ENCODE measurements around the gene LRRC56.

Gene LRRC56

DNA sequence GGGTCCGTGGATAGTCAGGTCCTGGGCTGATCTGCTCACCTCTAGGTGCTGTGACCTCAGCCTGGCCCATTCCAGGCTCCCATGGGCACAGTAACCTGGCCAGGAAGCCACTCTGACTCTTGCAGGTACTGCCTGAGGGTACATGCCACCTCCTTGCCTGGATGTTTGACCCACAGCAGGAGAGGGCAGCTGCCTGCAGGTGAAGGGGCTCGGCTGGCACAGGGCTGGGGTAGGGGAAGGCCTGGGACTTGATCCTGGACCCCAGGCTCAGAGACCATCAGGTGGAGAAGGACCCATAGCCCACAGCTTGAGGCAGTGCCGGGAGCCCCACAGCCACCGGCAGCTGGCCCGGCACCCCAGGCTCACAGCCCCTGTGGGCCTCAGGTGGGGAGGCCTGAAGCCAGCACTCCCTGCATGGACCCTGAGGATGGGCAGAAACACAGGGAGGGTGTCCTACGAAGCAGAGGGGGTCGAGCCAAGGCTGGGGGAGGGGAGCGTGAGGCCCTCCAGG lies 2.7 kb downstream of the LRRC56 start:
- DNase-seq (ENCODE audit: low spot score) = no peak

DNA sequence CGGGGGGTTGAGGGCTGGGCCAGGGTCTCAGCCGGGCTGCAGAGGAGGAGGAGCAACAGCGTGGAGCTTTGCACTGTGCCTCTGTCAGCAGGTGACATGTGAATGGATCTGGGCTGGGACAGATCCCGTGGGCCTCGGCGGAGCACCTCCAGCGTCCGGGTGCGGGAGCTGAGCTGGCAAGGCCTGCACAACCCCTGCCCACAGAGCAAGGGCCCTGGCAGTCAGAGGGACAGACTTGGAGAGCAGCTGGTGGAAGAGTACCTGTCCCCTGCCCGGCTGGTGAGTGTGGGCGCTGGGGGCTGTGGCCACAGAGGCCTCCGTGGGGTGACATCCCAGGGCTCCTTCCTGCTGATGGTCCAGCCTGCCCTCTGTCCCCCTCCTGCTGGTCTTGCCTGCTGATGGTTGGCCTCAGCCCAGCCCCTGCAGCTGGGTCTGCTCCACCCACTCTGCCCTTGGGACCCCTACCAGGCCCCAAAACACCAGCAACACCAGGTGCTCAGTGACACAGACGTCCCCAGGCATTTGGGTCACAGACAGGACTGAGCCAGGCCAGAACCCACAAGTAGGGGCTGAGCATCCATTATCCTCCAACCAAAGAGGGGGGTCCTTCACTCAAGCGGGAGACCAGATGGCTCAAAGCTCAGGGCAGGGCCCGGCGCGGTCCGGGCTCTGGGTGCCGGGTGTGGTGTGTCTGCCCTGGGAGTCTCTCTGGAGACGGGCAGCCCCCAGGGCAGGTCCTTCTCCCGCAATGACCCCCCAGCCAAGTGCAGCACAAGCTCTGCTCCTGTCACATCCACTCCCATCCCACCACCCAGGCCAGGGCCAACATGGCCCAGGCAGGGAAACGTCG lies 3.5 kb downstream of the LRRC56 start:
- DNase-seq (ENCODE audit: low spot score) = no peak

DNA sequence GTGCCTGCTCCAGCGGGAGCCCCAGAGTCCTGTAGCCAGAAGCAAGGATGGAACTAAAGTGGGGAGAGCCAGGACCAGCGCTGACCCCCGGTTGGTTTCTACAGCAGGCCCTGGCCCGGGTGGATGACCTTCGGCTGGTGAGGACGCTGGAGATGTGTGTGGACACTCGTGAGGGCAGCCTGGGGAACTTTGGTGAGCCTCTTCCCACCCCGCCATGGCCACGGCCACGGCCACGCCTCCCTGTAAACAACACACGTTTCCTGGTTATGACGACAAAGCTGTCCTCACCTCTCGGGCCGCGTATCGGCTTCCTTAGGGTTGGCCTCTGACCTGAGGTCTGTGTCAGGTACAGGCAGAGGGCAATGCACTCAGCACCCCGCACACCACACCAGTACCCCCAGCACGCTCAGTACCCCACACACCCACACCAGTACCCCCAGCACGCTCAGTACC lies 4.1 kb downstream of the LRRC56 start:
- DNase-seq (ENCODE audit: low spot score) = no peak

DNA sequence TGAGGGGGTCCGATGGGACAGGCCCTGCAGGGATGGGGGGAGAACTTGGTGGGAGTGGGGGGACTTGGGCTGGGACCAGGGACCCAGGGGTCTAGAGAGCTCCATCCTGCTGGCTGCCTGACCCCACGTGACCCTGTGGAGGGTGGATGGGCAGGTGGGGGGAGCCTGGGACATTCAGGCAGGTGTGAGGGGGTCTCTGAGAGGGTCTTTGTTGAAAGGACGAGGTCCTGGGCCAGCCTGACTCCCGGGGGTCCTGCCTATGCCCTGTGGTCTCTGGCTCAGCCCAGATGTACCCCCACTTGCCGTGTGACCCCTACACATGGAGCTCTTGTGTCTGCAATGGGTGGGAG lies 7.5 kb downstream of the LRRC56 start:
- DNase-seq (ENCODE audit: low spot score) = no peak

DNA sequence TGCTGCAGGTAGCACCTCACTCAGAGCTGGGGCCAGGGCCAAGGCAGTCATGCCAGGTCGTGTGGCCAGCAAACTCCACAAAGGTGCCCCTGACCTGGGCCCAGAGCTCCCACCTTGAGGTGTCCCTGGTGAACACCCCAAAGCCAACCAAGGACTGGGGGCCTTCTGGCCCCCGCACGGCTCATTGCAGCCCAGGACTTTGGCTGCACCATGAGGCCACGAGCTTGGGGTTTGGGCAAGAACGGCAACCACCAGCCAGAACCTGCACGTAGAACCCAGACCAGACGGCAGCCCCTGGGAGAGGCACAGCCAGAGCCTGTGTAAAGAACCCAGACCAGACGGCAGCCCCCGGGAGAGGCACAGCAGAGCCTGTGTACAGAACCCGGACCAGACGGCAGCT lies 7.8 kb downstream of the LRRC56 start:
- no peak for DNase-seq (ENCODE audit: low spot score)

- no peak for DNase-seq (ENCODE audit: low spot score)
Observed at GRCh38 chr11:548700-549603, 11.6 kb downstream of the LRRC56 start.

DNA sequence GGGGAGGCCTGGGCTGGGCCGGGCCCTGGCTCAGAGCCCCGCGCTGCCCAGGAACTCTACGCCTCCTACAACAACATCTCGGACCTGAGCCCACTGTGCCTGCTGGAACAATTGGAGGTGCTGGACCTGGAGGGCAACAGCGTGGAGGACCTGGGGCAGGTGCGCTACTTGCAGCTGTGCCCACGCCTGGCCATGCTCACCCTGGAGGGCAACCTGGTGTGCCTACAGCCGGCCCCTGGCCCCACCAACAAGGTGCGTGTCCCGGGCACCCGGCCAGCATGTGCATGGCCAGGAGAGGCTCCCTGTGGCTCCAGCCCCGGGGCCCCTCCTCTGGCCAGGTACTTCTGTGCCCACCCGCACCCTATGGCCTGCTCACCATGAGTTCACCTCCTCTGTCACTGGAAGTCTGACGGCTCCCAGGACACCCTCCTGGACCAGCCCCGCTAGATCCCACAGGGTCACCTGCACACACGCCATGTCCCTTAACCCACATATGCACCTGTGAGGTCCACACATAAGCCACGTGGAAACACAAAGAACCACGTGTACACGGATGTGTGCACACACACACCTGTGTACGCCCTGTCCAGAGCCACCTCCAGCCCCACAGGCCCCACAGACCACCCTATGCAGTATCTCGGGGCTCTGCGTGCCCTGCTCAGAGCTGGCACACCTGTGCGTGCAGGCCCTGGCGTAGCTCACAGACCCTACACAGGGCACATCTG lies 12.9 kb downstream of the LRRC56 start:
- DNase-seq (ENCODE audit: low spot score) = no peak

- no peak for DNase-seq (ENCODE audit: low spot score)
Observed at GRCh38 chr11:550746-551085, 13.4 kb downstream of the LRRC56 start.

GRCh38 chr11:551131-551530 lies 13.8 kb downstream of the LRRC56 start:
- DNase-seq (ENCODE audit: low spot score) = no peak

DNA sequence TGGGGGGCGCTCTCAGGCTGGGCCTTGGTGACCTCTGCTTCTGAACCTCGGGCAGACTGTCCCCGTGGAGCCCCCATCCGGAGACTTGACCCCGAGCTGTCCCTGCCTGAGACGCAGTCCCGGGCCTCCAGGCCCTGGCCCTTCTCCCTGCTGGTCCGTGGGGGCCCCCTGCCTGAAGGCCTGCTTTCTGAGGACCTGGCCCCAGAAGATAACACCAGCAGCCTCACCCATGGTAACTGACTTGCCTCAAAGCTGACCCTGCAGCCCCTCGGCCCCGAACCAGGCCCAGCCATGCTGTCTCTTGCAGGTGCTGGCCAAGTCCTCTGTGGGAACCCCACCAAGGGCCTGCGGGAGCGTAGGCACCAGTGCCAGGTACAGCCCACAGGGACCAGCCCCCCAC lies 14.3 kb downstream of the LRRC56 start:
- no peak for DNase-seq (ENCODE audit: low spot score)

DNA sequence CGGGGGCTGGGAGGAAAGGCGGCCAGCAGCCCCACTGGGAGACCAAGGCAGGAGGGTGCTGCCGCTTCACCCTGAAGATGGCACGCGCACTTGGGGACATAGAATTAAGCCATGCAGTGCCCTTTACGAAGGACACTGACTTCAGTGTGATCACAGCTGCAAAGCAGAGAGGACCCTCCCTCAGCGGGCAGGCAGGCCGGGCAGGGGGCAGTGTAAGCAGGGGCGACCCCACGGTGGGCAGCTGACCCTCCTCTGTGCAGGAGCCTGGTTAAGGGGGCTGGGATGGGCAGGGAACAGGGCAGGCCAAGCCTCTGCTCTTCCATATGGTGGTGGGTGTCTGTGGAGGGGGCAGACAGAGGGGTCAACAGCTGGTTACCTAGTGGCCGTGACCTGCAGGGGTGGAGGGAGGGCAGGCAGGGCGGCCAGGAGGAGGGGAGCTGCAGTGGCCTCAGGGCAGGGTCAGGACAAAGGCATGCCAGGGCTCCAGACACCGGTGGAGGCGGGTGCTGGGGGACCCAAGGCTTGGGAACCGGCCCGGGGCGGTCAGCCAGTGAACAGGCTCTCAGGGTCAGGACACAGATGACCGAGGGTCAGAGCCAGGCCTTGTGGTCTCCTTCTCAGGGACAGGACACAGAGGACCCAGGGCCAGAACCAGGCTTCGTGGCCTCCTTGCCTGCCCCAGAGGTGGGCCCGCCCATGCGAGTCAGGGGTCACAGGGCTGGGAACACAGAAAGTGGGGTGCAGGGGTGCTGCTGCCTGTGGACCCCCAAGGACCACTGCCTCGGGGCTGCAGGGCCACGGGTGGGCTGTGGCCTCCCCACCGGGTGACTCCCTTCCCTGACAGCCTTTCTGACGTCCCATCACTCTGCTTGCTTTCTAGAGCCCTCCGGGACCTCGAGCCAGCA lies 16.0 kb downstream of the LRRC56 start:
- no peak for DNase-seq (ENCODE audit: low spot score)

GRCh38 chr11:553988-554340 lies 16.6 kb downstream of the LRRC56 start:
- DNase-seq (ENCODE audit: low spot score) = no peak

- no peak for DNase-seq (ENCODE audit: low spot score)
Observed at GRCh38 chr11:554428-555226, 17.3 kb downstream of the LRRC56 start.

GRCh38 chr11:555227-555779 lies 18.0 kb downstream of the LRRC56 start:
- no peak for DNase-seq (ENCODE audit: low spot score)

GRCh38 chr11:555780-556661 lies 18.7 kb downstream of the LRRC56 start:
- DNase-seq (ENCODE audit: low spot score) = no peak

GRCh38 chr11:556662-557256 lies 19.4 kb downstream of the LRRC56 start:
- DNase-seq (ENCODE audit: low spot score) = no peak

GRCh38 chr11:557328-558132 lies 20.2 kb downstream of the LRRC56 start:
- DNase-seq (ENCODE audit: low spot score) = no peak

GRCh38 chr11:558503-558902 lies 21.2 kb downstream of the LRRC56 start:
- DNase-seq (ENCODE audit: low spot score) = no peak

Measured in left forelimb (tissue), 1 donor.